Adipocyte (in vitro differentiated cells): ENCODE data around the gene MBD3L3.
"Not testable (repeated sequence)": the region's sequence is repeated elsewhere in the genome, so short reads cannot be mapped to it uniquely, and the experiment has no call there.

Source experiments
- DNase-seq: peaks from one replicate; pipeline ENCODE4 v3.0.0-alpha.2; 2015; ENCODE audit warnings: low read depth
- H3K27me3 ChIP-seq: replicated peaks from 2 replicates; pipeline ENCODE4 v1.7.0; 2013; ENCODE audit warnings: mild to moderate bottlenecking, low read length, moderate library complexity; ENCODE audit not compliant: control insufficient read depth, insufficient read depth
- H3K36me3 ChIP-seq: 2 replicates; pipeline ENCODE4 v1.7.0; 2013; ENCODE audit warnings: low read length, mild to moderate bottlenecking, moderate library complexity; ENCODE audit not compliant: control insufficient read depth, insufficient read depth, severe bottlenecking
- H3K4me1 ChIP-seq: 2 replicates; pipeline ENCODE4 v1.7.0; 2013; ENCODE audit warnings: mild to moderate bottlenecking, low read length, moderate library complexity; ENCODE audit not compliant: control insufficient read depth, insufficient read depth
- H3K4me3 ChIP-seq: 2 replicates; pipeline ENCODE4 v1.7.0; 2013; ENCODE audit warnings: mild to moderate bottlenecking, low read length, moderate library complexity
- H3K9ac ChIP-seq: 2 replicates; pipeline ENCODE4 v1.7.0; 2013; ENCODE audit warnings: mild to moderate bottlenecking, low read length, moderate library complexity
- H3K9me3 ChIP-seq: 2 replicates; pipeline ENCODE4 v1.7.0; 2013; ENCODE audit warnings: mild to moderate bottlenecking, low read length, moderate library complexity; ENCODE audit not compliant: control insufficient read depth

MBD3L3 gene

DNA sequence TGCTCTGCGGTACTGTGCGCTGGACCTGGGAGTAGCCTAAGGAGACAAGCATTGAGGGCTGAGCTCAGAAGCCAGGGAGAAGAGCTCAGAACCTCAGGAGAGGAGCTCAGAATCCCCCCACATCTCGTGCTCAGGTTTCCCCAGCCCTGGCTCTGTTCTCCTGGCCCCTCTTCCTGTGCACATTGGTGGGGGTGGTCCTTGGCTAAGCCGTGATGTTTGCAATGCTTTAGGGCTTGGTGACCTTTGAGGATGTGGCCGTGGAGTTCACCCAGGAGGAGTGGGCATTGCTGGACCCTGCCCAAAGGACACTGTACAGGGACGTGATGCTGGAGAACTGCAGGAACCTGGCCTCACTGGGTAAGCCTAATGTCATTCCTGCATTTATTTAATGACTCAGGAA is 17.7 kb upstream of the MBD3L3 start:
- Histone ChIP-seq H3K36me3 (peaks cover 93% of the 10 kb centered on the region), H3K9ac (no peak overlapping the region), H3K27me3 (no peaks in the 10 kb centered on the region), H3K4me3 (no peak overlapping the region), H3K9me3 (peaks cover 58% of the 10 kb centered on the region), H3K4me1 (no peaks in the 10 kb centered on the region)
- no peak for DNase-seq

DNA sequence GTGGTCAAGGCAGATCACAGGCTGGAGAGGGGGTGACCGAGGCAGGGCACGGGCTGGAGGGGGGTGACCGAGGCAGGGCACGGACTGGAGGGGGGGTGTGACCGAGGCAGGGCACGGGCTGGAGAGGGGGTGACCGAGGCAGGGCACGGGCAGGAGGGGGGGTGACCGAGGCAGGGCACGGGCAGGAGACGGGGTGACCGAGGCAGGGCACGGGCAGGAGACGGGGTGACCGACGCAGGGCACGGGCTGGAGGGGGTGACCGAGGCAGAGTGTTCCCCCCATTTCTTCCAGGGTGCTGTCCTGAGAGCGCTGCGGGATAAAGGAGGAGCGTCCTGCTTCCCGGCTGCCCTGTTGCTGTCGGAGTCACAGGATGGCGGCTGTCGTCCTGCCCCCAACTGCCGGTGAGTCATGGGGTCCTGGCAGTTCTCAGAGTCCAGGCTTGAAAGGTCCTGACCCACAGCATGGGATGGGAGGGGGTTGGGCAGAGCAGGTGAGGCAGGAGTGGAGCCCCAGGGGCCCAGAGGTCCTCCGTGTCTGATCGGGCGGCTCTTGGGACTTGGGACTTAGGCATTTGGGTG is 16.3 kb upstream of the MBD3L3 start:
- peaks cover 45% of the 10 kb centered on the region for H3K9me3 ChIP-seq
- H3K9ac ChIP-seq = no peak overlapping the region
- H3K27me3 ChIP-seq = no peaks in the 10 kb centered on the region
- H3K4me3 ChIP-seq = no peak overlapping the region
- peaks cover 84% of the 10 kb centered on the region for H3K36me3 ChIP-seq
- DNase-seq = no peak
- peaks cover 7% of the 10 kb centered on the region for H3K4me1 ChIP-seq

DNA sequence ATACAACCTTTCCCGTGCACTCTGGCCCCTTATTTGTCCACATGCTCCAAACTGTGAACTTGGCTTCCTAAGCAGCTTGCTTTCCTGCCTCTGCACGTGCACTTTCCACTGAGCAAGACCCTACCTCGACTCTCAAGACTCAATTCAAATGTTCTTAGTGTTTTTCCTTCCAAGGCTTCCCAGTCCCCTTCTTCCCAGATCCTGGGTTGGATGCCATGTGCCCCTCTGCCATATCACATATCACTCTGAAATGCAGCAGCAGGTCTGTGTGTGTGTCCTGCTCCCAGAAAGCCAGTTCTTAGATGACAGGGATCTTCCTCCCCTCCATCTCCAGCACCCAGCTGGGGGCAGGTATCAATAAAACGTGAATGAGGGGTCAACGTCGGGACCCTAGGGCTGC is 14.1 kb upstream of the MBD3L3 start:
- Histone ChIP-seq H3K27me3 (no peaks in the 10 kb centered on the region), H3K4me3 (no peak overlapping the region), H3K9me3 (peaks cover 22% of the 10 kb centered on the region), H3K4me1 (peaks cover 7% of the 10 kb centered on the region), H3K36me3 (peaks cover 61% of the 10 kb centered on the region), H3K9ac (no peak overlapping the region)
- no peak for DNase-seq

DNA sequence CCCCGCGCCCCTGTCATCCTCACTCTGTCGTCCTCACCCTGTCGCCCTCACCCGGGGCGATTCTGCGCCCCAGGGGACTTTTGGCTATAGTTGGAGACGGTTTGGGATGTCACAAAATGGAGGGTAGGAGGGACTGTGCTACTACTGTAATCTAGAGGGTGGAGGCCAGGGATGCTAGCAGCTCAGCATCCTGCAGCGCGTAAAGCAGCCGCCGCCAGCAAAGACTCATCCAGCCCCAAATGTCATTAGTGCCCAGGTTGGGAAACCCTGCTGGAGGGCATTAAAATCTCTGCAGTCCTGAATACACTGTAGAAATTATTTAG is 11.4 kb upstream of the MBD3L3 start:
- Histone ChIP-seq H3K9ac (peak overlapping the region; percentile 93), H3K4me3 (peak overlapping the region; percentile 94), H3K4me1 (peaks cover 7% of the 10 kb centered on the region), H3K36me3 (peaks cover 34% of the 10 kb centered on the region), H3K27me3 (no peaks in the 10 kb centered on the region), H3K9me3 (peaks cover 3% of the 10 kb centered on the region)
- peak; percentile 27 for DNase-seq

DNA sequence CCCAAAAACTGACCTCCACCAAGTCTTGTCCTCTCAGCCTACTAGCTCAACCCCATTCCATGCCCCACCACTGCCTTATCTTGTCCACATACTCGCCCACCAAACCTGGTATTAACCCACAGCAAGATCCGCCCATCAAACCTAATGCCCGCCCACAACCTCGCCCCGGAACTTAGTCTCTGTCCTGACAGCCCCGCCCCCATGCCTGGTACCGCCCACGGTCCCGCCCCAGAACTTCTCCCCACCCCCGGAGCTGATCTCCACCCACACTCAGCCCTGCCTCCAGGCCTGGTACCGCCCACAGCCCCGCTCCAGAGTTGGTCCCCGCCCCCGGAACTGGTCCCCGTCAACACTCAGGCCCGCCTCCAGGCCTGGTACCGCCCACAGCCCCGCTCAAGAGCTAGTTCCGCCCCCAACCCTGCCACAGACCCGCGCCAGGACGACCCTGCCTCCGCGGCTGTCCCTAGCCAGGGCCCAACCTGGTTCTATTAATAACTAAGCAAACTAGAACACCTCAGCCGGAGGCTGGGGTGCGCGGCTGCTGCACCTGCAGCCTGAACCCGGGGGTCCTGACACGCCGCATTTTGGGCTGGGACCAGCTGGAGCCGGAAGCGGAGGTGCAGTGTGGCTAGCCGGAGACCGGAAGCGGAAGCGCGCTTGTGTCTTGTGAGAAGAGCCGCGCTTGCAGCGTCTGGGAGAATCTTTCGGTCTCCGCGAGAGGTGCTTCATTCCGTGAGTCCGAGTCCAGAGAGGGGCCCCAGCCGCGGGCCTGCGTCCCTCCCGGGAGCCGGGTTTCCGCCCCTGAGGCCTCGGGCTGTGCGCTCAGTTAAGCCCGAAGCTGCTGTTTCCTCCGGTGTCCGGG is 10.8 kb upstream of the MBD3L3 start, which contains the start of gene ZNF557:
Gene ZNF557 (plus strand): TSS at position 662 of the 862 bp plus-strand sequence. CDS start 5,372 bp downstream, outside the sequence.
- Histone ChIP-seq H3K4me3 (peak within 1 kb of the TSS; percentile 94), H3K9ac (peak within 1 kb of the TSS; percentile 93), H3K9me3 (peaks cover 3% of the 10 kb centered on the region), H3K4me1 (peaks cover 7% of the 10 kb centered on the region), H3K27me3 (no peaks in the 10 kb centered on the region), H3K36me3 (peaks cover 30% of the 10 kb centered on the region)
- DNase-seq = peak; percentile 99

DNA sequence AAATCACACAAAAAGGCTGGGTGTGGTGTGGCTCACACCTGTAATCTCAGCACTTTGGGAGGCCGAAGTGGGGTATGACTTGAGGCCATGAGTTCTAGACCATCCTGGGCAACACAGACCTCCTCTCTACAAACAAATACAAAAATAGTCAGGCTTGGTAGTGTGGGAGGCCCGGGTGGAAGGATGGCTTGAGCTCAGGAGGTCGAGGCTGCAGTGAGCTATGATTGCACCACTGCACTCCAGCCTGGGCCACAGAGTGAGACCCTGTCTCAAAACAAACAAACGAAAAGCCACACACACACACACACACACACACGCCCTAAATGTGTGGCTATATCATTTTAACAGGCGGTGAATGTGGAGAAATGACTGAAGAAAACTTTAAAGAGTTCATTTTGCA is 10.1 kb upstream of the MBD3L3 start:
- no peak overlapping the region for H3K4me3 ChIP-seq
- peaks cover 3% of the 10 kb centered on the region for H3K9me3 ChIP-seq
- peaks cover 7% of the 10 kb centered on the region for H3K4me1 ChIP-seq
- no peak for DNase-seq
- no peaks in the 10 kb centered on the region for H3K27me3 ChIP-seq
- no peak overlapping the region for H3K9ac ChIP-seq
- peaks cover 25% of the 10 kb centered on the region for H3K36me3 ChIP-seq

DNA sequence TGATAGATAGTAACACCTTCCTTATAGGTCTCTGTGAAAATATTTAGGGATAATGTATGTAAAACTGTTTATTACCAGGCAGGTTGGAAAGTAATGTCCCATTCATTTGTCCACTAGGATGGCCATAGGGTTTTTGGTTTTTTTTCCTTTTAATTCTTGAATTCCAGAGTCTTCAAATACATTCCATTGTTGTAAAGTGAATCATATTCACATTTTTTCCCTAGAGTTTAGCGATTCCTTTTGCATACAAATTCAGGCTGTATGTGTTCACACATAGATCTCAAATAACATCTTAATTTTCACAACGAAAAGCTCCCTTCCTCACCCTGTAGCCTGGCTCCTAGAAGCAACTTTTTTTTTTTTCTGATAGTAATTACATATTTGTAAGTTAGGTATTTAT is 9.2 kb upstream of the MBD3L3 start:
- DNase-seq = peak; percentile 60
- H3K4me3 ChIP-seq = no peak overlapping the region
- peaks cover 3% of the 10 kb centered on the region for H3K9me3 ChIP-seq
- H3K36me3 ChIP-seq = peaks cover 16% of the 10 kb centered on the region
- no peak overlapping the region for H3K9ac ChIP-seq
- H3K4me1 ChIP-seq = peaks cover 7% of the 10 kb centered on the region
- no peaks in the 10 kb centered on the region for H3K27me3 ChIP-seq

DNA sequence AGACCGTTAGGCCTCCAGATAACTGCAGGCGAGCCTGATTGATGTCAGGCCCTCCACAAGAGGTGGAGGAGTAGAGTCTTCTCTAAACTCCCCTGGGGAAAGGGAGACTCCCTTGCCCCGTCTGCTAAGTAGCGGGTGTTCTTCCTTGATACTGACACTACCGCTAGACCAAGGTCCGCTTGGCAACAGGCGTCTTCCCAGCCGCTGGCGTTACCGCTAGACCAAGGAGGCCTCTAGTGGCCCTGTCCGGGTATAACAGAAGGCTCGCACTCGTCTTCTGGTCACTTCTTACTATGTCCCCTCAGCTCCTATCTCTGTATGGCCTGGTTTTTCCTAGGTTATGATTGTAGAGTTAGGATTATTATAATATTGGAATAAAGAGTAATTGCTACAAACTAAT is 8.6 kb upstream of the MBD3L3 start:
- not testable (repeated sequence) for H3K4me1 ChIP-seq, H3K36me3 ChIP-seq, H3K9ac ChIP-seq, H3K27me3 ChIP-seq, H3K9me3 ChIP-seq, H3K4me3 ChIP-seq, DNase-seq

DNA sequence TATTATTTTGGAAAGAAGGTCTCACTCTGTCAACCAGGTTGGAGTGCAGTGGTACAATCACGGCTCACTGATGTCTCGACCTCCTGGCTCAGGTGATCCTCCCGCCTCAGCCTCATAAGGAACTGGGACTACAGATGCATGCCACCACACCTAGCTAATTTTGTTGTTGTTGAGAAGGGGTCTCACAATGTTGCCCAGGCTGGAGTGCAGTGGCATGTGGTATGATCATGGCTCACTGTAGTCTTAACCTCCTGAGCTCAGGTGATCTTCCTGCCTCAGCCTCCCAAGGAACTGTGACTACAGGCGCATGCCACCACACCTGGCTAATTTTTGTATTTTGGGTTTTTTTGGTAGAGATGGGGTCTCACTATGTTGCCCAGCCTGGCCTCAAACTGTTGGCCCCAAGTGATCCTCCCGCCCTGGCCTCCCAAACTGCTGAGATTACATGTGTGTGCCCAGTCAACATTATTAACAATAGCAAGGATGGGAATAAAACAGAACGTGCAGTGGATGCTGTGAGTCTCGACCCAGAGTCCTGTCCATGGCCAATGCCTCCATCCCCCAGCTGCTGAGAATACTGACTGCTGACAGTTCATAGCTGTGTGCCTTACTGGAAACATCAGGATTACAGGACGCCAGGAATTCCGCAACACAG is 5.4 kb upstream of the MBD3L3 start:
- Histone ChIP-seq H3K27me3 (no peaks in the 10 kb centered on the region), H3K36me3 (no peaks in the 10 kb centered on the region), H3K4me3 (no peak overlapping the region), H3K4me1 (no peaks in the 10 kb centered on the region), H3K9me3 (no peaks in the 10 kb centered on the region), H3K9ac (no peak overlapping the region)
- no peak for DNase-seq

DNA sequence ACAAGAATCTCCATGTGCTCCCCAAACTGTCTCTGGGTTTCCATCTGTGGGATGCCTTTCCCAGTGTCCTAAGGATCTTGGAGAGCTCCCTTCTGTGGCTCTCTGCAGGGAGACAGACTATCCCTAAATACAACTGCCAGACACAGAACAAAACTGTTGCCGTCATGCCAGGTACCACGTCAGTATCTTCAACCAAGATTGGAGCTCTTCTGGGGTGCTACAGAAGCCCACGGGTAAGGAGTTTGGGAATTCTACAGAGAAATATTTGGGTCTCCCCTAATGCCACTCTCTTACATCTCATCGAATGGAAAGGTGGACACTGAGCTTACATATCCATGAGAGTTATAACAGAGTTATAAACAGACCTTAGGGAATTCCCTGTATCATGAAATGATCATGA is 4.9 kb upstream of the MBD3L3 start:
- H3K9me3 ChIP-seq = no peaks in the 10 kb centered on the region
- no peak overlapping the region for H3K9ac ChIP-seq
- no peak overlapping the region for H3K4me3 ChIP-seq
- no peaks in the 10 kb centered on the region for H3K27me3 ChIP-seq
- H3K4me1 ChIP-seq = no peaks in the 10 kb centered on the region
- no peak for DNase-seq
- no peaks in the 10 kb centered on the region for H3K36me3 ChIP-seq

DNA sequence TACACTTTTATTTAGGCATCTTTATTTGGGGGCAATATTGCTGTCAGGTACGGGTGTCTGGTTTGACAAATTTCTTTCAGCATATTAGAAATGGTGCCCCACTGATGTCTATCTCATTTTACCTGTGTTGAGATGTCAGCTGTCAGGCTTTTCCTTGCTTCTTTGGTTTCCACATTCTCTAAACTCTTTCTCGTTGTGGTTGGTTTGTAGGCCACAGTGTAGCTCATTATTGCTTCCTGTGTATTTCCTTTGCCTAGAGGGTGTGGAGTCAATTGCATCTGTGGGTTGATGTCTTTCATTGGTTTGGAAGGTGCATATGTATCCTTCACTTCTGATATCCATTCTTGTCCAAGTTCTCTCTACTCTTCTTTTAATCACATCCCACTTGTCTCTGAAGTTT is 1.5 kb upstream of the MBD3L3 start:
- DNase-seq, H3K4me3 ChIP-seq, H3K36me3 ChIP-seq, H3K4me1 ChIP-seq, H3K9ac ChIP-seq, H3K9me3 ChIP-seq, H3K27me3 ChIP-seq: not testable (repeated sequence)
